ENCODE data around the gene IL15RA. TPM values are rescaled to one million over a fixed set of nuclear protein-coding genes. Genes with fewer than 3 reads are reported as not detected.

The IL15RA gene
- total and polyA plus RNA-seq, 2 of the 8 experiments (the other 6 are each of a cell fraction or from before 2014, with no cell fraction given) = 1.3 to 1.4 TPM

GRCh38 chr10:5956146-5956936, 21.0 kb downstream of the IL15RA start (continued):
- no peak for TF ChIP-seq TAF1 (IDR thresholded peaks at IDR 0.05; ENCODE audit: low read depth, low read length)
- TF ChIP-seq MAX (IDR thresholded peaks at IDR 0.05) = no peak
- no peak for TF ChIP-seq SIX5 (IDR thresholded peaks at IDR 0.05; ENCODE audit: low read depth, low read length)
- no peak for TF ChIP-seq GTF2F1 (IDR thresholded peaks at IDR 0.05; ENCODE audit: borderline replicate concordance, low read depth, low read length)
- TF ChIP-seq CREB1 (IDR thresholded peaks at IDR 0.05) = no peak
